Natural killer cell (primary cell): Measurements from ENCODE around the gene ASB3. TPM values are rescaled to one million over a fixed set of nuclear protein-coding genes. Genes with fewer than 3 reads are reported as not detected.

Source experiments
- ATAC-seq, 3 donors: fragments of 150-1000 bp in 2 of 3; fragments of 200-7000 bp in 1 of 3; cut with Tn5 transposase; 1 replicate in 1 of 3; 2 replicates in 2 of 3; pipeline ENCODE4 v1.10.0; 2021; ENCODE audit warnings: mild to moderate bottlenecking in 2 of 3, moderate library complexity in 2 of 3
- DNase-seq, 2 donors: peaks; one replicate each; pipeline versions ENCODE4 v3.0.0 to v3.0.0-alpha.2; 2013 to 2021; ENCODE audit warnings: mixed read lengths in 1 of 2
- H3K27ac ChIP-seq: one replicate; pipeline ENCODE4 v1.5.1; 2013; ENCODE audit warnings: mild to moderate bottlenecking, low read length
- H3K27me3 ChIP-seq: one replicate; pipeline ENCODE4 v1.6.1; 2013; ENCODE audit warnings: low read length; ENCODE audit not compliant: control insufficient read depth, insufficient read depth
- H3K36me3 ChIP-seq: one replicate; pipeline ENCODE4 v1.6.1; 2013; ENCODE audit warnings: low read length; ENCODE audit not compliant: control insufficient read depth, insufficient read depth
- H3K4me1 ChIP-seq: one replicate; pipeline ENCODE4 v1.6.1; 2013; ENCODE audit warnings: low read length; ENCODE audit not compliant: control insufficient read depth, insufficient read depth
- H3K4me3 ChIP-seq: one replicate; pipeline ENCODE4 v1.5.1; 2013; ENCODE audit warnings: low read length
- H3K9me3 ChIP-seq: one replicate; pipeline ENCODE4 v1.6.1; 2013; ENCODE audit warnings: low read length; ENCODE audit not compliant: control insufficient read depth, insufficient read depth
- H3K27ac Mint-ChIP-seq, 2 donors: one replicate each; pipeline ENCODE4 v1.8.0; 2022; ENCODE audit warnings: mild to moderate bottlenecking in 2 of 2, mixed read lengths in 2 of 2, moderate library complexity in 1 of 2
- H3K27me3 Mint-ChIP-seq, 2 donors: one replicate each; pipeline ENCODE4 v1.8.0; 2022; ENCODE audit warnings: low read depth in 2 of 2, mixed read lengths in 2 of 2
- H3K36me3 Mint-ChIP-seq: one replicate; pipeline ENCODE4 v1.8.0; 2022; ENCODE audit warnings: mixed read lengths
- H3K4me1 Mint-ChIP-seq, 2 donors: one replicate each; pipeline ENCODE4 v1.8.0; 2022; ENCODE audit warnings: mixed read lengths in 2 of 2
- H3K4me3 Mint-ChIP-seq: one replicate; pipeline ENCODE4 v1.8.0; 2022; ENCODE audit warnings: mild to moderate bottlenecking, moderate library complexity, mixed read lengths
- H3K9me3 Mint-ChIP-seq, 2 donors: one replicate each; pipeline ENCODE4 v1.8.0; 2022; ENCODE audit warnings: mixed read lengths in 2 of 2
- WGBS: methylation state at CpG from one replicate; pipeline ENCODE4 v1.1.7; 2013; ENCODE audit warnings: missing lambda C conversion rate; ENCODE audit not compliant: insufficient coverage; 5-methylcytosine and 5-hydroxymethylcytosine counted together
- intact Hi-C: fragments of 100-400 bp; cut with micrococcal nuclease; formaldehyde crosslinking; loops from one replicate; pipeline ENCODE4 v1.14.2; 2022
- total RNA-seq, 4 donors: library from RNA; stranded (reverse); fragments of 120-200 nt in 1 of 4; gene quantifications; one replicate each; pipeline versions ENCODE4 v1.2.3 to v1.2.4, GENCODE V29; 2013 to 2022
- TF ChIP-seq, protein P1 (sequence below): fragments of 200-600 bp; IDR thresholded peaks from one replicate; pipeline ENCODE4 v1.8.0; 2022; ENCODE audit warnings: antibody characterized with exemption

Gene ASB3
- total RNA-seq, 3 donors from 2014 or later (not counting 1 experiment from before 2014, with no cell fraction given) = 27.9 to 37.0 (median 29.6) TPM

DNA sequence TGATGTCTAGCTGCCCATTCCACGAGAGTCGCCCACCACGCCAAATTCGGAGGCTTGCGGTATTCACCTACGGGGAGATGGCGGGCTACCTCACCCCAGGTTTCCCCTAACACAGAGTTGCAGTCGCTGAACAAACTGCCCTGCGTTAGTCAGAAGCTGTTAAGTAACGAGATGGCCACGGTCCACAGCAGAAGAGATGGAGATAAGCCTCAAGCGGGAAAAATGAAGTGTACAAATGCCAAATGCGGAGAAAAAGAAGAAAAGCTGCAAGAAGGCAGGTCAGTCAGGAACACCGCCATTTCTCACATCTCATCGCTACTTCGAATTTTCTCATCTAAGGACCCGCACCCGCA is 425 bp downstream of the ASB3 start:
- intact Hi-C loops = loop anchor here (5.0 kb wide), 1 partner anchor 1831 kb away; the partner anchor contains the start of gene PPP4R3B
- Histone ChIP-seq H3K27me3 (no peaks in the 10 kb centered on the region), H3K4me1 (peaks cover 12% of the 10 kb centered on the region), H3K36me3 (peaks cover 4% of the 10 kb centered on the region), H3K9me3 (no peaks in the 10 kb centered on the region), H3K4me3 (peak overlapping the region; percentile 85), H3K27ac (peak overlapping the region; percentile 82)
- H3K27ac Mint-ChIP-seq = peak overlapping the region; percentile 94 to 96
- H3K27me3 Mint-ChIP-seq = no peaks in the 10 kb centered on the region
- TF ChIP-seq, protein P1, sequence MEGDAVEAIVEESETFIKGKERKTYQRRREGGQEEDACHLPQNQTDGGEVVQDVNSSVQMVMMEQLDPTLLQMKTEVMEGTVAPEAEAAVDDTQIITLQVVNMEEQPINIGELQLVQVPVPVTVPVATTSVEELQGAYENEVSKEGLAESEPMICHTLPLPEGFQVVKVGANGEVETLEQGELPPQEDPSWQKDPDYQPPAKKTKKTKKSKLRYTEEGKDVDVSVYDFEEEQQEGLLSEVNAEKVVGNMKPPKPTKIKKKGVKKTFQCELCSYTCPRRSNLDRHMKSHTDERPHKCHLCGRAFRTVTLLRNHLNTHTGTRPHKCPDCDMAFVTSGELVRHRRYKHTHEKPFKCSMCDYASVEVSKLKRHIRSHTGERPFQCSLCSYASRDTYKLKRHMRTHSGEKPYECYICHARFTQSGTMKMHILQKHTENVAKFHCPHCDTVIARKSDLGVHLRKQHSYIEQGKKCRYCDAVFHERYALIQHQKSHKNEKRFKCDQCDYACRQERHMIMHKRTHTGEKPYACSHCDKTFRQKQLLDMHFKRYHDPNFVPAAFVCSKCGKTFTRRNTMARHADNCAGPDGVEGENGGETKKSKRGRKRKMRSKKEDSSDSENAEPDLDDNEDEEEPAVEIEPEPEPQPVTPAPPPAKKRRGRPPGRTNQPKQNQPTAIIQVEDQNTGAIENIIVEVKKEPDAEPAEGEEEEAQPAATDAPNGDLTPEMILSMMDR = no peak
- peaks cover 42 to 45% of the 10 kb centered on the region in 2 donors for H3K4me1 Mint-ChIP-seq
- DNase-seq (peak; percentile 48 to 58), ATAC-seq (peak; percentile 37 to 46 (median 44))
- H3K4me3 Mint-ChIP-seq = peak overlapping the region; percentile 95
- no peaks in the 10 kb centered on the region for H3K36me3 Mint-ChIP-seq
- under 1% methylated on average over 18 of the region's 18 CpGs for whole genome bisulfite sequencing
- H3K9me3 Mint-ChIP-seq = no peaks in the 10 kb centered on the region

DNA sequence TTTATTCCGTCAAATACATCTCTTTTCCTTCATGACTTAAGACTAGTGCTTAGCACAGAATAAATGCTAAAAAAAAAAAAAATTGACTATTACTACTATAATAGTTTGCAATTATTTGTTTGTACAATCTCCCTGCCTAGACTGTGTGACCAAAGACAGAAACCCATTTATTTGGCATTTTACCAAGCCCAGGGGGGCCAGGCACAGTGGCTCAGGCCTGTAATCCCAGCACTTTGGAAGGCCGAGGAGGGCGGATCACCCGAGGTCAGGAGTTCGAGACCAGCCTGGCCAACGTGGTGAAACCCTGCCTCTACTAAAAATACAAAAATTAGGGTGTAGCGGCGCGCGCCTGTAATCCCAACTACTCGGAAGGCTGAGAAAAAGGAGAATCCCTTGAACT is 1.4 kb downstream of the ASB3 start:
- Mint-ChIP-seq H3K27me3 (no peaks in the 10 kb centered on the region), H3K9me3 (no peaks in the 10 kb centered on the region), H3K4me1 (peaks cover 42 to 45% of the 10 kb centered on the region in 2 donors), H3K36me3 (no peaks in the 10 kb centered on the region), H3K27ac (peak overlapping the region; percentile 94 to 96), H3K4me3 (peak overlapping the region; percentile 95)
- WGBS = 83% methylated on average over 10 of the region's 11 CpGs
- TF ChIP-seq, protein P1 = no peak
- no peak for ATAC-seq
- Histone ChIP-seq H3K27me3 (no peaks in the 10 kb centered on the region), H3K9me3 (no peaks in the 10 kb centered on the region), H3K4me1 (peaks cover 12% of the 10 kb centered on the region), H3K27ac (no peak overlapping the region), H3K36me3 (peaks cover 4% of the 10 kb centered on the region), H3K4me3 (no peak overlapping the region)
- DNase-seq = no peak
- intact Hi-C loops = loop anchor here (5.0 kb wide), 1 partner anchor 1832 kb away; the partner anchor contains the start of gene PPP4R3B

DNA sequence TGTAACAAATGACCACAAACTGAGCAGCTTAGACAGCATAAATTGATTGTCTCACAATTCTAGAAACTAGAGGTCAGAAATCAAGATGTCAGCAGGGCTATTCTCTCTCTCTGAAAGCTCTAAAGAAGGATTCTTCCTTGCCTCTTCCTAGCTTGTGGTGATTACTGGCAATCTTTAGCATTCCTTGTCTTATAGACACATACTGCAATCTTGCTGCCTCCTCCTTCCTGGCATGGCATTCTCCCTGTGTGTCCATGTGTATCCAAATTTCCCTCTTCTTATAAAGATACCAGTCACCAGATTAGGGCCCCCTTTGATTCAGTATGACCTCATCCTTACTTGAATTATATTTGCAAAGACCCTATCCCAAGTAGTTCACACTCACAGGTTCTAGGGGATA is 2.3 kb downstream of the ASB3 start:
- peaks cover 42 to 45% of the 10 kb centered on the region in 2 donors for H3K4me1 Mint-ChIP-seq

More for the DNA sequence above, 2.3 kb downstream of the ASB3 start:
- no peak for ATAC-seq
- Histone ChIP-seq H3K36me3 (peaks cover 4% of the 10 kb centered on the region), H3K9me3 (no peaks in the 10 kb centered on the region), H3K4me3 (no peak overlapping the region), H3K27ac (no peak overlapping the region), H3K27me3 (no peaks in the 10 kb centered on the region), H3K4me1 (peaks cover 12% of the 10 kb centered on the region)
- H3K27ac Mint-ChIP-seq = peak overlapping the region; percentile 67 to 94
- no peaks in the 10 kb centered on the region for H3K9me3 Mint-ChIP-seq
- H3K36me3 Mint-ChIP-seq = no peaks in the 10 kb centered on the region
- no peaks in the 10 kb centered on the region for H3K27me3 Mint-ChIP-seq
- intact Hi-C loops = no loop called here
- TF ChIP-seq, protein P1 = no peak
- DNase-seq = no peak
- H3K4me3 Mint-ChIP-seq = peak overlapping the region; percentile 1
